Jurkat, Clone E6-1 (cell line): ENCODE data around the gene PTBP3.
A peak's percentile ranks its signal among the peaks of the same experiment; 100 is the strongest.

Experiments used
- DNase-seq: peaks from one replicate; pipeline ENCODE4 v3.0.0-alpha.2; 2011; ENCODE audit warnings: low read depth, low spot score
- H3K4me3 ChIP-seq: 2 replicates; pipeline ENCODE4 v1.5.1; 2011; ENCODE audit warnings: mild to moderate bottlenecking, low read length, control low read depth, moderate library complexity

The PTBP3 gene

GRCh38 chr9:112184946-112185345 lies 148.5 kb downstream of the PTBP3 start:
- no peak overlapping the region for H3K4me3 ChIP-seq
- DNase-seq: no peak

DNA sequence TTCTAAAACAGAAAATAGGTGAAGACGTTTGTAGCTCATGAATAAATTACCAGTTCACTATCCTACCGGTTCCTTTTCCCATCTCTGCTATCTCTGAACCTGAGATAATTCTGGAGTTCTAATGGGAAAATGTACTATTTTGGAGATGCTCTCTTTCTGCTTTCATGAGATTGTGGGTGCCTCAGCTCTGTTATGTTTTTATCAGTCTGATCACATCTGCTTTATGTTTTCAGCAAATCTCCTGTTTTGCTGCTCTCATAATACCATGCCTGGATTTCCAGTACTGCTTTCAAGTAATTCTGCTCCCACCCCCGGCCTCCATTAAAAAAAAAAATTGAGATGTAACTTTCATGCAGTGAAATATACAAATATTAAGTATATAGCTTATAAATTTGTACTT lies 149.2 kb downstream of the PTBP3 start:
- no peak overlapping the region for H3K4me3 ChIP-seq
- no peak for DNase-seq

DNA sequence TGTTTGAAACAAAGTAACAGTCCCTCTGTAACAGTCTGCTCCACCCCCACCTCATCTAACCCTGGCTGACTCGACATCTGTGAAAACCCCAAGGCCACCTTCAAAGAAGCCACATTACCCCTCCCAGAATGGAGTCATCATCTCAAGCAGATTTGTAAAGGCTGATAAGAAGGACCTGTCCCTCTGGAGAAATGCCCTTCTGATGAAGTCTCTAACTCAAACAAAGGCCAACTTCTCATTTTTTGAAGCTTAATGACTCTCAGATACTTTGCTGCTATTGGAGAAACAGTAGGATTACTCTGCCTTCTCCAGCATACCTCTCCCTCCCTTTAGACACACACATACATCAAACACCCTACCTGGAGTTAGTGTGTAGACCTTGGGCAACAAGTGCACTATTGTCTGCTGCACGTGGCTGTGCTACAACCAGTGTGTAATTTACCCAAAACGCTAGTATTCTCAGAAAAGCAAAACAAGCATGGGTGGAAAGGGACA lies 153.0 kb downstream of the PTBP3 start:
- peak; percentile 85 for DNase-seq
- peak overlapping the region; percentile 21 for H3K4me3 ChIP-seq

DNA sequence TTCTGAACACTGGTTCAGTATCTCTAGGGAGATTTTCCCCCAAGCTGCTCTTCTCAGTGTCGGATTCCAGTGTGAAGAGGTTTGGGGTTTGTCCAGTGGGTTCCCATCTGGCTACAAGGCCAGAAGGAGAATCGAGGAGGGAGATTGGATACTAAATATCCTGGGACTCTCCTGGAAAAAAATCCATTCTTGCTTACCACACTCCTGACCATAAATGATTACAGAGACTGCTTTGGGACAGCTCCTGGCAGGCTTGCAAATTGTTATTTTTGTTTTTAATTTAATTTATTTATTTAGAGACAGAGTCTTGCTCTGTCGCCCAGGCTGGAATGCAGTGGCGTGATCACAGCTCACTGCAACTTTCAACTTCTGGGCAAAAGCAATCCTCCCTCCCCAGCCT lies 153.6 kb downstream of the PTBP3 start:
- no peak for DNase-seq
- no peak overlapping the region for H3K4me3 ChIP-seq

DNA sequence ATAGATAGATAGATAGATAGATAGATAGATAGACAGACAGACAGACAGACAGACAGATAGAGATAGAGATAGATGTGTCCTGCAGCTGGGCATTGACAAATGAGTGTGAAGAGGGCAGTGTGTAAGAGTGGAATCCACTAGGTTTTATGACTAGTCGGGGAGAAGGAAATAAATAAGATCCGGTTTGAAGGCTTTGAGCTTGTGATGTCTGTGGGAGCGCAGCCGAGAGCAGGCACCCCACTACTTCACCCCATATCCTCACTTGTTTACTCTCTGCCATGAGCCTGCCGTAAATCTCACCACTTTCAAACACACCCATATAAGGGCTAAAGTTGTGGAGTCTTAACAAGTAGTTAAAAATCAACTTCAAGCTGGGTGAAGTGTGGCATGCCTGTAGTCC lies 156.9 kb downstream of the PTBP3 start:
- no peak for DNase-seq
- no peak overlapping the region for H3K4me3 ChIP-seq

DNA sequence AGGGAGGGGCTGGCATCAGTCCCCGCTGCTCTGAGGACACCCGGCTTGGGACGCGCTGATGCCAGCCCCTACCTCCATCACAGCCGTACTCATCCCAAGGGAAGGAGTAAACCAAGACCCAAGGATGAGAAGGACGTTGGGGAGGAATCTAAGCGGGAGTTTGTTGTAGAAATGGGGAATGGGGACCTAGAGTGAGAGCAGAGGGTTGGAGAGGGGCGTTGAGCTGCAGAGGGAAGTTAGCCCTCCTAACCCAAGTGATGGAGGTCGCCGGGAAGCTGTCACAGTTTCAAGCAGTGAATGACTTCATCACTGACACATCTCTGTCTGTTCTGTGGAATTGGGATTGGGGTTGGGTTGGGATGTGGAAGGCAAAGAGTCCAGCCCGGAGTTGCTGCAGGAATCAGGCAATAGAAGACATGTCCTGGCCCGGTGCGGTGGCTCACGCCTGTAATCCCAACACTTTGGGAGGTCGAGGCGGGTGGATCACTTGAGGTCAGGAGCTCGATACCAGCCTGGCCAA lies 157.6 kb downstream of the PTBP3 start:
- H3K4me3 ChIP-seq: no peak overlapping the region

DNA sequence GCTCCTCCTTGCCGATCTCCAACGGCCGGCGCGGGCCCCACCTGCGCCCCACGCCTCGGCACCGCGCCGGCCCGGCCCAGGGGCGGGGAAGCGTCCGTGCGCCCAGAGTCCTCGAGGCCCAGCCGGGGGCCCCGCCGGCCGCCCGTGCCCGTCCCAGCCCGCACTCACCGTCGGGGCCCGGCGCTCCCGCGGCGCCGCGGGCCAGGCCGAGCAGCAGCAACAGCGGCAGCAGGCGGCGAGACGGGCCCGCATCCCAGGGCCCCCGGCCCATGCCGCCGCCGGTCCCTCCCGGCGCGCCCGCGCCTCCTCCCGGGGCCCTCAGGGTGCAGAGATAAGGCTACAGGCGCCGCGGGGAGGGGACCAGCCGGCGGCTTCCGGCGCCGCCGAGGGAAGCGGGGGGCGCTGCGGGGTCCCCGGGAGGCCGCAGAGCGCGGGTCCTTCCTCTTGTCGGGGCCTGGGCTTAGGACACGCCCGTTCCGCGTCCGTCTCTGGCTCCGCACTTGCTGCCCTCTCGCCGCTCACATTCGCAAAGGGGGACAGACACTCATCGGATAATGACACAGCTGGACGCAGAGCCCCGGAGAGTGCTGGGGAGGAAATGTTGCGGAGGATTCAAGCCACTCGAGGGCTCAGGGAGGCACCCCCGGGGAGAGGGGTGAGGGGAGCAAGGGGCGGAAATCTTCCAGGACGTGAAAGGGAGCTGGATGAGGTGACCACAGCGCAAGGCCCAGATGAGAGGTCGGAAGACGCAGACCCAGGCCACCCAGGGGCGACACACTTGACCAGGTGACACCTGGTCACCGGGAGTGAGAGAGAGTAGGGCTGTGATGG lies 158.2 kb downstream of the PTBP3 start, which contains the start of gene SUSD1:
Gene SUSD1, minus strand, starts transcription at position 333 of the 831 bp plus-strand sequence. Its CDS starts 62 bp downstream, at position 271.
- peak within 1 kb of the TSS; percentile 65 for H3K4me3 ChIP-seq
- DNase-seq: no peak

More for the DNA sequence above, 157.6 kb downstream of the PTBP3 start:
- no peak for DNase-seq

DNA sequence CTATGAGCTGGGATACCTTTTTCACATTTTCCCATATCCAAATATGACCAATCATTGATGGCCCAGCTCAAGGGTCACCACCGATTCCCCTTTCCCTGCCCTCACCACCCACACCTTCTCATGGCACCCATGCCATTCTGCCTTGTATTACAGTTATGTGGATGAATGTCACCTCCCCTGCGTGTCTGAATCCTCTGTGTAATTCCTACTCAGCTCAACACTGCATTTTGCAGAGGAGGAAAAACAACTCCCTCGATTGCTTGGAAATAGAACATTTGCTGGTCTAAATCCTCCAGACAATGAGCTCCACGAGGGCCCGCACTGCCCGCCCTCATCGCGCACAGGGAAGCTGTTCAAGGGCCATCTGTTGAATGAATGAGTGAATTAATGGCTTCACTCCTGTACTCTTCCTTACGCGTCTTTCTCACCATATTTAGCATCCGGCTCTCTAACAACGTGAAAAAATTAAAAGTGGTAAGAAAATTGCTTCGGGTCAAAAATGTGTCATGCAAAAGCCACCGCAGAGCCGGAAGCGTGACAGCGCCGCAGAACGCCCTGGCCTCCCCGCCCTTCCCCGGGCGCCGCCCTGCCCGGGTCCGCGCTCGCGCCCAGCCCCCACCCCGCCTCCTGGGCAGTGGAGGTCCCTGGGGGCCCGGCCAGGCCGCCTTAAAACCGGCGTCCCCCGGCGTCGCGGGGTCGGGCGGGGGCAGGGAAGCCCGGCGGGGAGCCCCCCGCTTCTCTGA lies 159.0 kb downstream of the PTBP3 start:
- peak overlapping the region; percentile 65 for H3K4me3 ChIP-seq
- peak; percentile 60 for DNase-seq

- H3K4me3 ChIP-seq: peak overlapping the region; percentile 65
- DNase-seq: no peak
These were observed 159.8 kb downstream of the PTBP3 start for GRCh38 chr9:112173489-112174221.

GRCh38 chr9:112170968-112171367 lies 162.5 kb downstream of the PTBP3 start:
- no peak for DNase-seq
- H3K4me3 ChIP-seq: no peak overlapping the region

- no peak for DNase-seq
- H3K4me3 ChIP-seq: no peak overlapping the region
These were observed 163.2 kb downstream of the PTBP3 start for GRCh38 chr9:112170235-112170634.

DNA sequence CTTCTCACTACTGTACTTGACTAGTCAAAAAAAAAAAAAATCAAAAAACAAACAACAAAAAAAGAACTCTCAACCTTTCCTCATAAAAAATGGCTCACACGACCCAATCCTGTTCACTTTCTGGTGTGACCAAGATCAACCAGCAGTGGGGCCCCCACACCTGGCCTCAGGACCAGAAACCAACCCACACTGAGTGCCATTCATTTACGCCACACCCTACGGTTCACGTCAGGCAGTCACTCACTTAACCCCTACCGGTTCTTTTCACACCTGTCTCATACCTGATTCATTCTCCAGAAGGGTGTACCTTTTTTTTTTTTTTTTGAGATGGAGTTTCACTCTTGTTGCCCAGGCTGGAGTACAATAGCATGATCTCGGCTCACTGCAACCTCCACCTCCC lies 164.1 kb downstream of the PTBP3 start:
- DNase-seq: no peak
- H3K4me3 ChIP-seq: no peak overlapping the region

GRCh38 chr9:112168197-112168596 lies 165.2 kb downstream of the PTBP3 start:
- no peak overlapping the region for H3K4me3 ChIP-seq
- DNase-seq: peak; percentile 27
